ENCODE results near the gene SCML2. TPM values are rescaled to one million over a fixed set of nuclear protein-coding genes. Genes with fewer than 3 reads are reported as not detected.
"Not testable (repeated sequence)": the region's sequence is repeated elsewhere in the genome, so short reads cannot be mapped to it uniquely, and the experiment has no call there.

Gene SCML2
- total RNA-seq, 1 experiment from 2014 or later = 7.1 TPM

DNA sequence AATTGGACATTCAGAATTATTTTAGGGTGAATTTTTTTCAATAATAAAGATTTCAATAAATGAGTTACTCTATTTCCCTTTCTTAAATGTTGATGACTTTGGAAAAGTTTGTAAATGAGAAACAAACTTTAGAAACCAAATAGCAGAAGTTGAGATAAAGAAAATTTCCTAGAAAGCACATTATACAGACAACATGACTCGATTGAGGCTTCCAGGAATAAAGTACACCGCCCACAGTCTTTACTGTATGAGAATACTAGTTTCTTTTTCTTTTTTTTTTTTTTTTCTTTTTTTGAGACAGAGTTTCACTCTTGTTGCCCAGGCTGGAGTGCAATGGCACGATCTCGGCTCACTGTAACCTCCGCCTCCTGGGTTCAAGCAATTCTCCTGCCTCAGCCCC lies 14.6 kb upstream of the SCML2 start:
- intact Hi-C loops (cut with micrococcal nuclease; ENCODE audit: unreplicated experiment); H3K36me3 ChIP-seq (ENCODE audit: control insufficient read depth, insufficient read depth, low read length); H3K27ac ChIP-seq (ENCODE audit: low read length); DNase-seq (ENCODE audit: low read depth, low spot score); H3K4me3 ChIP-seq (ENCODE audit: low read depth in 2 of 2, low read length in 2 of 2); CTCF ChIA-PET; POLR2A ChIA-PET; H3K9me3 ChIP-seq (ENCODE audit: control insufficient read depth, insufficient read depth, low read depth, low read length); BruUV-seq (replicated peaks); in situ Hi-C loops (cut with HindIII; ENCODE audit: low pct_unique_long_range_greater_than_20kb, low sequenced_read_pairs); ATAC-seq; H3K4me1 ChIP-seq (ENCODE audit: control insufficient read depth, insufficient read depth, low read length); H3K27me3 ChIP-seq (ENCODE audit: control insufficient read depth, insufficient read depth, low read length): not testable (repeated sequence)

DNA sequence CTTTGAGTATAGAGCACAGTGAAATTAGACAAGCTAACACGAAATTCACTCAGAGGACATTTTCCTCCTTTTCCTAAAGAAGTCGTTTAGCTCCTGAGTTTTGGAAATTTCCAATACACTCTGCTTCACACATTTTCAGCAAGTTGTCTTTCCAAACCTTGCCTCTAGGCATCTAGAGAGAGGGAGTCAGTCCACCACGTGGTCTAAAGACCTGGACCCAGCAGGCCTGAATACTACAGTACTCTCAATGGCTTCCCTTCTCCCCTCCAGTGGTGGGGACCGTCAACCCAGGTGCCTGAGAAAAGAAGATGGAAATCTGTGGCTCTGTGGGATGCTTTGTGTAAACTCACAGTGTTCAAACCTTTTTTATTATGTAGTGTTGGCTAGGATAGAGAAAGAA lies 13.9 kb upstream of the SCML2 start:
- ATAC-seq (no peak), DNase-seq (ENCODE audit: low read depth, low spot score) (no peak)
- intact Hi-C loops (cut with micrococcal nuclease; ENCODE audit: unreplicated experiment) = no loop called here
- ChIA-PET POLR2A (no interaction called here), CTCF (no interaction called here)
- TF ChIP-seq, protein P1, sequence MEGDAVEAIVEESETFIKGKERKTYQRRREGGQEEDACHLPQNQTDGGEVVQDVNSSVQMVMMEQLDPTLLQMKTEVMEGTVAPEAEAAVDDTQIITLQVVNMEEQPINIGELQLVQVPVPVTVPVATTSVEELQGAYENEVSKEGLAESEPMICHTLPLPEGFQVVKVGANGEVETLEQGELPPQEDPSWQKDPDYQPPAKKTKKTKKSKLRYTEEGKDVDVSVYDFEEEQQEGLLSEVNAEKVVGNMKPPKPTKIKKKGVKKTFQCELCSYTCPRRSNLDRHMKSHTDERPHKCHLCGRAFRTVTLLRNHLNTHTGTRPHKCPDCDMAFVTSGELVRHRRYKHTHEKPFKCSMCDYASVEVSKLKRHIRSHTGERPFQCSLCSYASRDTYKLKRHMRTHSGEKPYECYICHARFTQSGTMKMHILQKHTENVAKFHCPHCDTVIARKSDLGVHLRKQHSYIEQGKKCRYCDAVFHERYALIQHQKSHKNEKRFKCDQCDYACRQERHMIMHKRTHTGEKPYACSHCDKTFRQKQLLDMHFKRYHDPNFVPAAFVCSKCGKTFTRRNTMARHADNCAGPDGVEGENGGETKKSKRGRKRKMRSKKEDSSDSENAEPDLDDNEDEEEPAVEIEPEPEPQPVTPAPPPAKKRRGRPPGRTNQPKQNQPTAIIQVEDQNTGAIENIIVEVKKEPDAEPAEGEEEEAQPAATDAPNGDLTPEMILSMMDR (IDR thresholded peaks at IDR 0.05) = no peak
- TF ChIP-seq POLR2AphosphoS5 (IDR thresholded peaks at IDR 0.05; ENCODE audit: low read depth, low read length) (no peak), TCF7L2 (IDR thresholded peaks at IDR 0.05; ENCODE audit: low read depth, low read length) (no peak), SIN3A (IDR thresholded peaks at IDR 0.05; ENCODE audit: borderline replicate concordance, insufficient read depth, low read depth, low read length) (no peak)
- TF ChIP-seq, protein P2, sequence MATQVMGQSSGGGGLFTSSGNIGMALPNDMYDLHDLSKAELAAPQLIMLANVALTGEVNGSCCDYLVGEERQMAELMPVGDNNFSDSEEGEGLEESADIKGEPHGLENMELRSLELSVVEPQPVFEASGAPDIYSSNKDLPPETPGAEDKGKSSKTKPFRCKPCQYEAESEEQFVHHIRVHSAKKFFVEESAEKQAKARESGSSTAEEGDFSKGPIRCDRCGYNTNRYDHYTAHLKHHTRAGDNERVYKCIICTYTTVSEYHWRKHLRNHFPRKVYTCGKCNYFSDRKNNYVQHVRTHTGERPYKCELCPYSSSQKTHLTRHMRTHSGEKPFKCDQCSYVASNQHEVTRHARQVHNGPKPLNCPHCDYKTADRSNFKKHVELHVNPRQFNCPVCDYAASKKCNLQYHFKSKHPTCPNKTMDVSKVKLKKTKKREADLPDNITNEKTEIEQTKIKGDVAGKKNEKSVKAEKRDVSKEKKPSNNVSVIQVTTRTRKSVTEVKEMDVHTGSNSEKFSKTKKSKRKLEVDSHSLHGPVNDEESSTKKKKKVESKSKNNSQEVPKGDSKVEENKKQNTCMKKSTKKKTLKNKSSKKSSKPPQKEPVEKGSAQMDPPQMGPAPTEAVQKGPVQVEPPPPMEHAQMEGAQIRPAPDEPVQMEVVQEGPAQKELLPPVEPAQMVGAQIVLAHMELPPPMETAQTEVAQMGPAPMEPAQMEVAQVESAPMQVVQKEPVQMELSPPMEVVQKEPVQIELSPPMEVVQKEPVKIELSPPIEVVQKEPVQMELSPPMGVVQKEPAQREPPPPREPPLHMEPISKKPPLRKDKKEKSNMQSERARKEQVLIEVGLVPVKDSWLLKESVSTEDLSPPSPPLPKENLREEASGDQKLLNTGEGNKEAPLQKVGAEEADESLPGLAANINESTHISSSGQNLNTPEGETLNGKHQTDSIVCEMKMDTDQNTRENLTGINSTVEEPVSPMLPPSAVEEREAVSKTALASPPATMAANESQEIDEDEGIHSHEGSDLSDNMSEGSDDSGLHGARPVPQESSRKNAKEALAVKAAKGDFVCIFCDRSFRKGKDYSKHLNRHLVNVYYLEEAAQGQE (IDR thresholded peaks at IDR 0.05; ENCODE audit: insufficient read depth in 1 of 2, low read depth in 2 of 2, low read length in 1 of 2) = no peak
- no peak overlapping the region for H3K27ac ChIP-seq (ENCODE audit: low read length)
- H3K27me3 ChIP-seq (ENCODE audit: control insufficient read depth, insufficient read depth, low read length) = no peaks in the 10 kb centered on the region
- H3K4me3 ChIP-seq (ENCODE audit: low read depth in 2 of 2, low read length in 2 of 2) = no peak overlapping the region
- BruUV-seq (replicated peaks) = no TSS peak
- no peaks in the 10 kb centered on the region for H3K36me3 ChIP-seq (ENCODE audit: control insufficient read depth, insufficient read depth, low read length)
- no peaks in the 10 kb centered on the region for H3K9me3 ChIP-seq (ENCODE audit: control insufficient read depth, insufficient read depth, low read depth, low read length)
- in situ Hi-C loops (cut with HindIII; ENCODE audit: low pct_unique_long_range_greater_than_20kb, low sequenced_read_pairs) = no loop called here
- H3K4me1 ChIP-seq (ENCODE audit: control insufficient read depth, insufficient read depth, low read length) = no peaks in the 10 kb centered on the region

DNA sequence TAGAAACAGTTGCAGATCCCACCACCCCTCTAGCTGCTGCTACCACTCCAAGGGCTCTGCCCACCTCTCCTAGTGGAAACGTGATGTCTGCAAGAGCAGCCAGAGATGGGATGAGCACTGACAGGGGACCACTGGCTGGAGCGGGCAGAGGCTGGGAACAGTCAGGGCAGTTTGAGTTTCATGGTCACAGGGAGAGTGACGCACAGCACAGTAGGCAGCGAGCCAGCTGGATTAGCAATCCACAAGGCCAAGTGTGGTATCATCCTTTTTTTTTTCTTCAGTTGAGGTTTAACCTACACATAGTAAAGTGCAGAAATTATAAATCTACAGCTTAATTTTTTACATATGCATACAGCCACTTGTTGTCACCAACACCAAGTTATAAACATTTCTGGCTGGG lies 6.4 kb upstream of the SCML2 start:
- Histone ChIP-seq H3K27me3 (ENCODE audit: control insufficient read depth, insufficient read depth, low read length) (no peaks in the 10 kb centered on the region), H3K4me3 (ENCODE audit: low read depth in 2 of 2, low read length in 2 of 2) (no peak overlapping the region), H3K4me1 (ENCODE audit: control insufficient read depth, insufficient read depth, low read length) (no peaks in the 10 kb centered on the region), H3K27ac (ENCODE audit: low read length) (no peak overlapping the region), H3K36me3 (ENCODE audit: control insufficient read depth, insufficient read depth, low read length) (no peaks in the 10 kb centered on the region), H3K9me3 (ENCODE audit: control insufficient read depth, insufficient read depth, low read depth, low read length) (no peaks in the 10 kb centered on the region)
- no peak for ATAC-seq
- POLR2A ChIA-PET = no interaction called here
- CTCF ChIA-PET = no interaction called here
- no peak for DNase-seq (ENCODE audit: low read depth, low spot score)
- in situ Hi-C loops (cut with HindIII; ENCODE audit: low pct_unique_long_range_greater_than_20kb, low sequenced_read_pairs) (no loop called here), intact Hi-C loops (cut with micrococcal nuclease; ENCODE audit: unreplicated experiment) (no loop called here)
- no peak for TF ChIP-seq TCF7L2 (IDR thresholded peaks at IDR 0.05; ENCODE audit: low read depth, low read length)
- no peak for TF ChIP-seq POLR2AphosphoS5 (IDR thresholded peaks at IDR 0.05; ENCODE audit: low read depth, low read length)
- no peak for TF ChIP-seq SIN3A (IDR thresholded peaks at IDR 0.05; ENCODE audit: borderline replicate concordance, insufficient read depth, low read depth, low read length)
- TF ChIP-seq, protein P2 (IDR thresholded peaks at IDR 0.05; ENCODE audit: insufficient read depth in 1 of 2, low read depth in 2 of 2, low read length in 1 of 2) = no peak
- TF ChIP-seq, protein P1 (IDR thresholded peaks at IDR 0.05) = no peak
- BruUV-seq (replicated peaks) = no TSS peak

Measured in Panc1 (cell line).